Thyroid gland (tissue), 4 donors: ENCODE results near the gene CXCR2.

ENCODE experiments used
- CTCF ChIP-seq, 6 experiments: fragments of 200-600 bp in 3 of 6; fragments of 450-650 bp in 3 of 6; sonication (generic) in 3 of 6; IDR thresholded peaks; one replicate each; pipeline ENCODE4 v1.5.1; 2016 to 2019; ENCODE audit warnings: antibody characterized with exemption in 6 of 6, mild to moderate bottlenecking in 2 of 6, inconsistent platforms in 1 of 6, moderate library complexity in 1 of 6
- POLR2A ChIP-seq, 2 donors: fragments of 450-650 bp; IDR thresholded peaks; one replicate each; pipeline ENCODE4 v1.6.1; 2017; ENCODE audit warnings: antibody characterized with exemption in 2 of 2, mild to moderate bottlenecking in 2 of 2, moderate library complexity in 1 of 2

- TF ChIP-seq POLR2A (IDR thresholded peaks at IDR 0.05), result no peak
- TF ChIP-seq CTCF (IDR thresholded peaks at IDR 0.05), result no peak
These were observed 19.3 kb downstream of the CXCR2 start for GRCh38 chr2:218145124-218145523.
